Uterus (tissue), 2 donors: ENCODE results near the gene OR14I1.

ENCODE experiments used
- CTCF ChIP-seq, 4 experiments: fragments of 200-600 bp in 2 of 4; fragments of 450-650 bp in 2 of 4; sonication (generic) in 2 of 4; IDR thresholded peaks; one replicate each; pipeline ENCODE4 v1.5.1; 2016 to 2019; ENCODE audit warnings: antibody characterized with exemption in 4 of 4, mild to moderate bottlenecking in 2 of 4, moderate library complexity in 1 of 4
- POLR2A ChIP-seq, 2 donors: fragments of 450-650 bp; IDR thresholded peaks; one replicate each; pipeline ENCODE4 v1.6.1; 2016; ENCODE audit warnings: antibody characterized with exemption in 2 of 2, mild to moderate bottlenecking in 1 of 2, moderate library complexity in 1 of 2

DNA sequence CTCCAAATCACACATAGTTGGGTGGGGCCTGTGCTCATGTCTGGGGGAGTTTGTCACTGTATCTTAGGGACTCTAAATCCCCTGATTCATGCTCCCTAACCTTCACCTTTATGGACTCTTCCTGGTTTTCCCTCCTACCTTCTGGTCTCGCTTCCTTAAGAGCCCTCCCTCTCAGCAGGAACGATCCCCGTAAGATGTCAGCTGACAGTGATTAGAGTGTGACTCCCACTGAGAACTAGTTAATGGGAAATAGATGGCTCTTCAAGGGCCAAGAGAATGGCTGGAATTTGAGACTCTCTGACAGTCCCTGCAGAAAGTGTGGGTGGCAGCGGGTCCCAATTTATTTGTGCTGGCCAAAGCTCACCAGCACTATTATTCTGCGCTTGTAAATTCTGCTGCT lies 31.0 kb upstream of the OR14I1 start:
- TF ChIP-seq POLR2A (IDR thresholded peaks at IDR 0.05) (no peak), CTCF (IDR thresholded peaks at IDR 0.05) (no peak)
